Endothelial cell of umbilical vein (primary cell): ENCODE data around the gene LILRB5. TPM values are rescaled to one million over a fixed set of nuclear protein-coding genes. Genes with fewer than 3 reads are reported as not detected.
A peak's percentile ranks its signal among the peaks of the same experiment; 100 is the strongest.

Source experiments
- BruUV-seq: library from RNA; stranded (reverse); fragments of 400-500 nt; replicated peaks from 2 replicates; lab custom pipeline; 2021; lab: Mats Ljungman, UMichigan
- CTCF ChIA-PET: fragments of 300-600, 350-600 bp; sonication (Branson Sonifier 250); formaldehyde crosslinking; loops from one replicate; lab custom pipeline; 2021; ENCODE audit warnings: antibody characterized with exemption, inconsistent platforms; lab: Charles Lee
- POLR2A ChIA-PET: fragments of 300-600, 350-600 bp; sonication (Branson Sonifier 250); formaldehyde crosslinking; loops from one replicate; lab custom pipeline; 2021; ENCODE audit warnings: antibody characterized with exemption, inconsistent platforms; lab: Charles Lee
- DNase-seq: peaks from one replicate; pipeline ENCODE4 v3.0.0-alpha.2; 2011; ENCODE audit warnings: low read depth, low spot score
- FAIRE-seq: peaks from 2 replicates; lab custom pipeline; 2011; peaks lifted over from hg19 to GRCh38; lab: Jason Lieb, UNC
- H2AFZ ChIP-seq: 2 replicates; pipeline ENCODE4 v1.6.0; 2012; ENCODE audit warnings: low read depth, low read length, control low read depth, inconsistent platforms
- H3K27ac ChIP-seq: 2 replicates; pipeline ENCODE4 v1.5.1; 2011; ENCODE audit warnings: low read depth, mild to moderate bottlenecking, control low read depth, low read length, moderate library complexity; ENCODE audit not compliant: insufficient read depth
- H3K27me3 ChIP-seq, 2 experiments: 2 replicates each; pipeline versions ENCODE4 v1.6.0 to v1.6.1; 2011; ENCODE audit warnings: low read length in 2 of 2, mixed read lengths in 1 of 2; ENCODE audit not compliant: control insufficient read depth in 2 of 2, insufficient read depth in 2 of 2
- H3K36me3 ChIP-seq, 2 experiments: 2 replicates in 1 of 2; 3 replicates in 1 of 2; pipeline ENCODE4 v1.5.1; 2011; ENCODE audit warnings: low read length in 2 of 2, mild to moderate bottlenecking in 1 of 2, moderate library complexity in 1 of 2; ENCODE audit not compliant: control insufficient read depth in 2 of 2, insufficient read depth in 2 of 2; ENCODE audit errors: extremely low read depth in 1 of 2
- H3K4me1 ChIP-seq: 3 replicates; pipeline ENCODE4 v1.5.1; 2011; ENCODE audit warnings: mild to moderate bottlenecking, low read length; ENCODE audit not compliant: control insufficient read depth, insufficient read depth; ENCODE audit errors: extremely low read depth
- H3K4me2 ChIP-seq: 2 replicates; pipeline ENCODE4 v1.6.1; 2011; ENCODE audit warnings: low read length, control low read depth, mixed read lengths; ENCODE audit not compliant: insufficient read depth
- H3K4me3 ChIP-seq, 3 experiments: fragments of 200-600 bp in 1 of 3; sonication (generic), shearing (Covaris generic) in 1 of 3; replicated peaks in 1 of 3; 2 replicates each; pipeline ENCODE4 v1.5.1; 2011 to 2016; ENCODE audit warnings: control low read depth in 3 of 3, low read length in 3 of 3, mild to moderate bottlenecking in 2 of 3, inconsistent platforms in 1 of 3, low read depth in 1 of 3, moderate library complexity in 1 of 3; ENCODE audit not compliant: insufficient read depth in 1 of 3
- H3K79me2 ChIP-seq: 2 replicates; pipeline ENCODE4 v1.6.0; 2012; ENCODE audit warnings: low read length, inconsistent platforms; ENCODE audit not compliant: control insufficient read depth, insufficient read depth
- H3K9ac ChIP-seq: replicated peaks from 2 replicates; pipeline ENCODE3; 2011; ENCODE audit warnings: low read length, control low read depth; ENCODE audit not compliant: insufficient read depth; ENCODE audit errors: extremely low read depth
- H3K9me1 ChIP-seq: replicated peaks from 3 replicates; pipeline ENCODE4 v1.6.0; 2011; ENCODE audit warnings: mild to moderate bottlenecking, low read length; ENCODE audit not compliant: control insufficient read depth, insufficient read depth; ENCODE audit errors: extremely low read depth
- H3K9me3 ChIP-seq: replicated peaks from 2 replicates; pipeline ENCODE4 v1.5.1; 2012; ENCODE audit warnings: low read length, inconsistent platforms; ENCODE audit not compliant: control insufficient read depth, insufficient read depth
- H4K20me1 ChIP-seq: replicated peaks from 2 replicates; pipeline ENCODE3; 2011; ENCODE audit warnings: mild to moderate bottlenecking, low read length; ENCODE audit not compliant: control insufficient read depth, insufficient read depth; ENCODE audit errors: extremely low read depth
- EZH2 ChIP-seq: IDR thresholded peaks from 2 replicates; pipeline ENCODE4 v1.6.1; 2012; ENCODE audit warnings: borderline replicate concordance, low read depth, mild to moderate bottlenecking, moderate library complexity, low read length, inconsistent platforms; ENCODE audit not compliant: severe bottlenecking
- FOS ChIP-seq: IDR thresholded peaks from 2 replicates; pipeline ENCODE4 v1.6.1; 2011; ENCODE audit warnings: mild to moderate bottlenecking, low read length, moderate library complexity, borderline replicate concordance; ENCODE audit not compliant: insufficient read depth
- GATA2 ChIP-seq: IDR thresholded peaks from 2 replicates; pipeline ENCODE4 v1.7.0; 2011; ENCODE audit warnings: low read depth, mild to moderate bottlenecking, moderate library complexity, mixed read lengths, low read length; ENCODE audit not compliant: insufficient read length, insufficient read depth
- JUN ChIP-seq: IDR thresholded peaks from 2 replicates; pipeline ENCODE4 v1.6.1; 2011; ENCODE audit warnings: borderline replicate concordance, low read depth; ENCODE audit not compliant: insufficient read length, insufficient read depth
- MAX ChIP-seq: IDR thresholded peaks from 2 replicates; pipeline ENCODE4 v1.6.1; 2011; ENCODE audit not compliant: insufficient read depth, insufficient read length
- MYC ChIP-seq: IDR thresholded peaks from one replicate; pipeline ENCODE4 v1.6.1; 2011; ENCODE audit warnings: mild to moderate bottlenecking, low read depth, low read length
- POLR2A ChIP-seq: IDR thresholded peaks from 2 replicates; pipeline ENCODE4 v1.6.1; 2012; ENCODE audit warnings: low read depth, mild to moderate bottlenecking, control low read depth, low read length
- POLR2AphosphoS5 ChIP-seq: IDR thresholded peaks from 2 replicates; pipeline ENCODE4 v1.6.1; 2012; ENCODE audit warnings: low read depth, mild to moderate bottlenecking, control low read depth, low read length, moderate library complexity; ENCODE audit not compliant: insufficient read depth
- dilution Hi-C: fragments of 300-500 bp; cut with MboI; formaldehyde crosslinking; loops from one replicate; pipeline ENCODE4 v1.15.0; 2019; ENCODE audit warnings: low sequenced_read_pairs; ENCODE audit not compliant: extremely low pct_ligation_motif_present
- intact Hi-C: fragments of 100-400 bp; cut with micrococcal nuclease; formaldehyde crosslinking; loops from one replicate; pipeline ENCODE4 v1.10.0; 2022
- polyA plus RNA-seq, 4 experiments: library from polyadenylated mRNA; depleted of rRNA in 3 of 4; stranded (reverse) in 3 of 4; unstranded in 1 of 4; fragments of >200 nt; gene quantifications; 2 replicates each; pipeline versions ENCODE4 v1.2.1 to v1.2.3, GENCODE V29; 2011 to 2012; ENCODE audit warnings: missing spikeins in 1 of 4
- total RNA-seq: library from RNA; stranded (reverse); gene quantifications from 2 replicates; pipeline ENCODE4 v1.2.3, GENCODE V29; 2021
- TF ChIP-seq, protein P1 (sequence below), 2 donors: IDR thresholded peaks; 1 replicate in 1 of 2; 2 replicates in 1 of 2; pipeline ENCODE4 v1.5.1; 2011; ENCODE audit warnings: low read length in 2 of 2, mild to moderate bottlenecking in 2 of 2, moderate library complexity in 2 of 2, control low read depth in 1 of 2, inconsistent platforms in 1 of 2, low read depth in 1 of 2; ENCODE audit not compliant: insufficient read depth in 1 of 2; ENCODE audit errors: extremely low read depth in 1 of 2

LILRB5 gene
- total and polyA plus RNA-seq, 2 donors (not counting 3 experiments of a cell fraction or from before 2014, with no cell fraction given): not detected

GRCh38 chr19:54207983-54208783 is 48.9 kb downstream of the LILRB5 start:
- H3K79me2 ChIP-seq: peaks cover 56% of the 10 kb centered on the region
- peaks cover 41% of the 10 kb centered on the region for H3K4me1 ChIP-seq
- no peak for FAIRE-seq
- intact Hi-C loops (no loop called here), dilution Hi-C loops (no loop called here)
- no peak overlapping the region for H3K4me3 ChIP-seq
- H3K36me3 ChIP-seq: peaks cover 28 to 40% of the 10 kb centered on the region in 2 experiments
- CTCF ChIA-PET: interaction anchor here (0.8 to 1.7 kb wide), 3 partner anchors 17 to 24 kb away, joined by 3 to 4 read pairs (median 3); partner anchors contain the start of genes MBOAT7 and TSEN34
- peak overlapping the region; percentile 4 for H3K27ac ChIP-seq
- peak; percentile 48 for DNase-seq
- no peak overlapping the region for H3K4me2 ChIP-seq
- no peaks in the 10 kb centered on the region for H3K9me3 ChIP-seq
- H3K27me3 ChIP-seq: no peaks in the 10 kb centered on the region
- H3K9ac ChIP-seq: no peak overlapping the region
- H2AFZ ChIP-seq: no peak overlapping the region
- H3K9me1 ChIP-seq: no peaks in the 10 kb centered on the region
- peak; percentile 7 for TF ChIP-seq POLR2A
- TF ChIP-seq POLR2AphosphoS5: peak; percentile 15
- no peak for TF ChIP-seq EZH2
- H4K20me1 ChIP-seq: no peaks in the 10 kb centered on the region
- no TSS peak for BruUV-seq
- POLR2A ChIA-PET: interaction anchor here (1.1 to 1.7 kb wide), 2 partner anchors 19 to 71 kb away, joined by 5 read pairs; partner anchors contain the start of genes CNOT3 and MBOAT7

- Histone ChIP-seq H4K20me1 (no peaks in the 10 kb centered on the region), H3K9me1 (no peaks in the 10 kb centered on the region), H3K4me2 (no peak overlapping the region), H3K4me3 (no peak overlapping the region), H3K4me1 (peaks cover 46% of the 10 kb centered on the region), H2AFZ (no peak overlapping the region), H3K9ac (no peak overlapping the region), H3K27ac (no peak overlapping the region), H3K9me3 (no peaks in the 10 kb centered on the region), H3K36me3 (peaks cover 33 to 46% of the 10 kb centered on the region in 2 experiments), H3K79me2 (peaks cover 62% of the 10 kb centered on the region), H3K27me3 (no peaks in the 10 kb centered on the region)
- DNase-seq (no peak), FAIRE-seq (no peak)
- ChIA-PET CTCF (interaction anchor here (1.3 to 1.7 kb wide), 2 partner anchors 17 to 25 kb away, joined by 3 to 4 read pairs; partner anchors contain the start of gene TSEN34), POLR2A (interaction anchor here (1.7 kb wide), 1 partner anchor 18 kb away, joined by 5 read pairs; the partner anchor contains the start of gene MBOAT7)
- dilution Hi-C loops: no loop called here
- no TSS peak for BruUV-seq
- TF ChIP-seq POLR2A (no peak), GATA2 (no peak), POLR2AphosphoS5 (no peak), JUN (no peak), MYC (no peak), EZH2 (no peak), MAX (no peak), FOS (no peak)
- TF ChIP-seq, protein P1, sequence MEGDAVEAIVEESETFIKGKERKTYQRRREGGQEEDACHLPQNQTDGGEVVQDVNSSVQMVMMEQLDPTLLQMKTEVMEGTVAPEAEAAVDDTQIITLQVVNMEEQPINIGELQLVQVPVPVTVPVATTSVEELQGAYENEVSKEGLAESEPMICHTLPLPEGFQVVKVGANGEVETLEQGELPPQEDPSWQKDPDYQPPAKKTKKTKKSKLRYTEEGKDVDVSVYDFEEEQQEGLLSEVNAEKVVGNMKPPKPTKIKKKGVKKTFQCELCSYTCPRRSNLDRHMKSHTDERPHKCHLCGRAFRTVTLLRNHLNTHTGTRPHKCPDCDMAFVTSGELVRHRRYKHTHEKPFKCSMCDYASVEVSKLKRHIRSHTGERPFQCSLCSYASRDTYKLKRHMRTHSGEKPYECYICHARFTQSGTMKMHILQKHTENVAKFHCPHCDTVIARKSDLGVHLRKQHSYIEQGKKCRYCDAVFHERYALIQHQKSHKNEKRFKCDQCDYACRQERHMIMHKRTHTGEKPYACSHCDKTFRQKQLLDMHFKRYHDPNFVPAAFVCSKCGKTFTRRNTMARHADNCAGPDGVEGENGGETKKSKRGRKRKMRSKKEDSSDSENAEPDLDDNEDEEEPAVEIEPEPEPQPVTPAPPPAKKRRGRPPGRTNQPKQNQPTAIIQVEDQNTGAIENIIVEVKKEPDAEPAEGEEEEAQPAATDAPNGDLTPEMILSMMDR (IDR thresholded peaks at IDR 0.05; ENCODE audit: extremely low read depth in 1 of 2, insufficient read depth in 1 of 2, low read depth in 1 of 2, low read length in 2 of 2): no peak
- intact Hi-C loops: no loop called here
These were observed 49.4 kb downstream of the LILRB5 start for GRCh38 chr19:54207676-54207982.
